HT1080 (cell line): ENCODE measurements around the gene OR11H6. TPM values are rescaled to one million over a fixed set of nuclear protein-coding genes. Genes with fewer than 3 reads are reported as not detected.
A peak's percentile ranks its signal among the peaks of the same experiment; 100 is the strongest.
"Not testable (repeated sequence)": the region's sequence is repeated elsewhere in the genome, so short reads cannot be mapped to it uniquely, and the experiment has no call there.

ENCODE experiments used
- DNase-seq: peaks from one replicate; pipeline ENCODE4 v3.0.0-alpha.2; 2015; ENCODE audit warnings: low read depth
- polyA plus RNA-seq, 2 experiments: library from polyadenylated mRNA; depleted of rRNA; stranded (reverse); fragments of >200 nt; gene quantifications; 2 replicates each; pipeline ENCODE4 v1.2.3, GENCODE V29; 2015
- total RNA-seq: library from RNA; depleted of rRNA; stranded (reverse); fragments of >200 nt; shearing (Covaris generic); gene quantifications from 2 replicates; pipeline ENCODE4 v1.2.3, GENCODE V29; 2014; rRNA removed

The OR11H6 gene
- not detected in 2 replicates for total RNA-seq
- polyA plus RNA-seq (2015; cell fraction: cytosol; rRNA removed), result not detected in 2 replicates
- not detected in 2 replicates for polyA plus RNA-seq (2015; cell fraction: nucleus; rRNA removed)

GRCh38 chr14:20223410-20223809 lies at the start of gene OR11H6:
TSS of gene OR11H6 (plus strand) at chr14:20223710. CDS start at chr14:20223710, 0 bp downstream.
- DNase-seq, result no peak

GRCh38 chr14:20174205-20174604 lies 49.3 kb upstream of the OR11H6 start:
- DNase-seq, result not testable (repeated sequence)

- DNase-seq, result no peak
Observed at GRCh38 chr14:20176330-20176729, 47.2 kb upstream of the OR11H6 start.

GRCh38 chr14:20177433-20177974 lies 46.0 kb upstream of the OR11H6 start:
- no peak for DNase-seq

GRCh38 chr14:20179218-20179617 lies 44.3 kb upstream of the OR11H6 start:
- DNase-seq, result no peak

- DNase-seq, result no peak
Observed at GRCh38 chr14:20179880-20180279, 43.6 kb upstream of the OR11H6 start.

GRCh38 chr14:20180486-20180885 lies 43.0 kb upstream of the OR11H6 start:
- DNase-seq, result no peak

GRCh38 chr14:20184181-20184580 lies 39.3 kb upstream of the OR11H6 start:
- DNase-seq, result no peak

GRCh38 chr14:20190596-20190995 lies 32.9 kb upstream of the OR11H6 start, which contains the start of gene OR11G2:
TSS of gene OR11G2 (plus strand) at chr14:20190896. CDS start at chr14:20197438, 6,542 bp downstream.
- DNase-seq, result no peak

- no peak for DNase-seq
Observed at GRCh38 chr14:20191396-20191795, 32.1 kb upstream of the OR11H6 start.

- no peak for DNase-seq
Observed at GRCh38 chr14:20194101-20194500, 29.4 kb upstream of the OR11H6 start.

- not testable (repeated sequence) for DNase-seq
Observed at GRCh38 chr14:20195170-20195569, 28.3 kb upstream of the OR11H6 start.

- DNase-seq, result peak; percentile 4
Observed at GRCh38 chr14:20195911-20196310, 27.6 kb upstream of the OR11H6 start.

- no peak for DNase-seq
Observed at GRCh38 chr14:20197459-20197858, 26.1 kb upstream of the OR11H6 start.

GRCh38 chr14:20198991-20199390 lies 24.5 kb upstream of the OR11H6 start:
- DNase-seq, result no peak

GRCh38 chr14:20204721-20205120 lies 18.8 kb upstream of the OR11H6 start:
- DNase-seq, result no peak

- no peak for DNase-seq
Observed at GRCh38 chr14:20209595-20209994, 13.9 kb upstream of the OR11H6 start.

- not testable (repeated sequence) for DNase-seq
Observed at GRCh38 chr14:20212406-20212805, 11.1 kb upstream of the OR11H6 start.

GRCh38 chr14:20215196-20215595 lies 8.3 kb upstream of the OR11H6 start:
- peak; percentile 4 for DNase-seq

GRCh38 chr14:20219033-20219432 lies 4.5 kb upstream of the OR11H6 start:
- DNase-seq, result peak; percentile 35

GRCh38 chr14:20228681-20229080 lies 5.2 kb downstream of the OR11H6 start, which contains the start of gene OR11H7:
TSS of gene OR11H7 (plus strand) at chr14:20228981.
- no peak for DNase-seq

- DNase-seq, result not testable (repeated sequence)
Observed at GRCh38 chr14:20235415-20235814, 11.9 kb downstream of the OR11H6 start.

GRCh38 chr14:20247646-20248246 lies 24.2 kb downstream of the OR11H6 start:
- no peak for DNase-seq
